ENCODE data around the gene PLPP6. TPM values are rescaled to one million over a fixed set of nuclear protein-coding genes. Genes with fewer than 3 reads are reported as not detected.

PLPP6 gene
- 10 to 100 TPM in 1 of 2 experiments, 1 to 10 TPM in 1; 9.6 to 10.3 TPM for total RNA-seq

- H3K36me3 Mint-ChIP-seq (ENCODE audit: low read depth): peaks cover 6% of the 10 kb centered on the region
- H3K4me1 Mint-ChIP-seq: peaks cover 57% of the 10 kb centered on the region
- DNase-seq: peak; percentile 78
- CTCF ChIA-PET: interaction anchor here (0.6 to 2.4 kb wide), 7 partner anchors 9 to 78 kb away, joined by 3 to 8 read pairs (median 4); no protein-coding TSS in a partner anchor
- no peaks in the 10 kb centered on the region for H3K9me3 Mint-ChIP-seq
- POLR2A ChIA-PET: interaction anchor here (1.1 to 5.8 kb wide), 4 partner anchors 15 to 78 kb away, joined by 3 to 34 read pairs (median 8); partner anchors contain the start of genes AK3 and CDC37L1
- H3K4me3 Mint-ChIP-seq: peak within 1 kb of the TSS; percentile 98
- peaks cover 6% of the 10 kb centered on the region for H3K27me3 Mint-ChIP-seq
- H3K27ac Mint-ChIP-seq: peak within 1 kb of the TSS; percentile 80
Observed at GRCh38 chr9:4662108-4662988, at the start of gene PLPP6. TSS of gene PLPP6 (plus strand) at chr9:4662294. CDS start at chr9:4662376, 82 bp downstream.

DNA sequence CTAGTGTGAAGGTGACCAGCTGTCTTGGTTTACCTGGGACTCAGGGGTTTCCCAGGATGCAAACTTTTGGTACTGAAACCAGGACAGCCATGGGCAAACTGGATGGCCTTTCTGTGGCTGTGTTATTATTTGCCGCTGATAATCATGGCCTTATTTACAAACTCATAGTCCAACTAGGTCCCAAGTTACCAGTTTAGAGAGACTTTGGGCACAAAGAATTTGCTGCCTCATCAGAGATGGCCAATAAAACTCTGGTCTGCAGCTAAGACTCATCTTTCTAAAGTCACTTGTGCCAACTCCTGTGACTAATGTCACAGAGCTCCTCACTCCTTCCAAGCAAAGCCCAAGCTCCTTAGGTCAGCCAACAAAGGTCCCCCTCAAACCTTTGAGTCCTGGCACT is 47.5 kb upstream of the PLPP6 start:
- Mint-ChIP-seq H3K4me1 (peaks cover 10% of the 10 kb centered on the region), H3K9me3 (no peaks in the 10 kb centered on the region), H3K27me3 (peaks cover 1% of the 10 kb centered on the region), H3K4me3 (no peak overlapping the region), H3K27ac (no peak overlapping the region), H3K36me3 (ENCODE audit: low read depth) (no peaks in the 10 kb centered on the region)
- DNase-seq: no peak
- CTCF ChIA-PET: interaction anchor here (1.4 kb wide), 1 partner anchor 10 kb away, joined by 5 read pairs; no protein-coding TSS in a partner anchor
- POLR2A ChIA-PET: no interaction called here

GRCh38 chr9:4615251-4615650 is 46.8 kb upstream of the PLPP6 start:
- peaks cover 2% of the 10 kb centered on the region for H3K36me3 Mint-ChIP-seq (ENCODE audit: low read depth)
- H3K27ac Mint-ChIP-seq: no peak overlapping the region
- CTCF ChIA-PET: interaction anchor here (0.6 to 1.4 kb wide), 2 partner anchors 11 to 28 kb away, joined by 3 to 5 read pairs; no protein-coding TSS in a partner anchor
- peaks cover 1% of the 10 kb centered on the region for H3K27me3 Mint-ChIP-seq
- peaks cover 17% of the 10 kb centered on the region for H3K4me1 Mint-ChIP-seq
- DNase-seq: no peak
- no peak overlapping the region for H3K4me3 Mint-ChIP-seq
- no peaks in the 10 kb centered on the region for H3K9me3 Mint-ChIP-seq
- POLR2A ChIA-PET: no interaction called here

- Mint-ChIP-seq H3K4me1 (peaks cover 22% of the 10 kb centered on the region), H3K9me3 (no peaks in the 10 kb centered on the region), H3K36me3 (ENCODE audit: low read depth) (peaks cover 7% of the 10 kb centered on the region), H3K27ac (no peak overlapping the region), H3K4me3 (no peak overlapping the region), H3K27me3 (peaks cover 1% of the 10 kb centered on the region)
- DNase-seq: no peak
- ChIA-PET CTCF (interaction anchor here (1.4 kb wide), 1 partner anchor 11 kb away, joined by 5 read pairs; no protein-coding TSS in a partner anchor), POLR2A (no interaction called here)
Observed at GRCh38 chr9:4615778-4616177, 46.3 kb upstream of the PLPP6 start.

GRCh38 chr9:4617752-4618151 is 44.3 kb upstream of the PLPP6 start:
- Mint-ChIP-seq H3K4me1 (peaks cover 27% of the 10 kb centered on the region), H3K36me3 (ENCODE audit: low read depth) (peaks cover 9% of the 10 kb centered on the region), H3K27ac (no peak overlapping the region)

GRCh38 chr9:4618700-4619099 is 43.4 kb upstream of the PLPP6 start:
- ChIA-PET CTCF (no interaction called here), POLR2A (no interaction called here)
- no peak for DNase-seq
- Mint-ChIP-seq H3K4me3 (no peak overlapping the region), H3K9me3 (no peaks in the 10 kb centered on the region), H3K27ac (no peak overlapping the region), H3K36me3 (ENCODE audit: low read depth) (peaks cover 9% of the 10 kb centered on the region), H3K27me3 (peaks cover 1% of the 10 kb centered on the region), H3K4me1 (peaks cover 27% of the 10 kb centered on the region)

More at GRCh38 chr9:4617752-4618151, 44.3 kb upstream of the PLPP6 start:
- H3K9me3 Mint-ChIP-seq: no peaks in the 10 kb centered on the region
- DNase-seq: no peak
- ChIA-PET POLR2A (no interaction called here), CTCF (no interaction called here)
- H3K4me3 Mint-ChIP-seq: no peak overlapping the region
- peaks cover 1% of the 10 kb centered on the region for H3K27me3 Mint-ChIP-seq

GRCh38 chr9:4620057-4620765 is 41.9 kb upstream of the PLPP6 start:
- Mint-ChIP-seq H3K9me3 (no peaks in the 10 kb centered on the region), H3K4me3 (no peak overlapping the region), H3K36me3 (ENCODE audit: low read depth) (peaks cover 9% of the 10 kb centered on the region), H3K27me3 (peaks cover 1% of the 10 kb centered on the region), H3K27ac (peak overlapping the region; percentile 36), H3K4me1 (peaks cover 27% of the 10 kb centered on the region)
- CTCF ChIA-PET: interaction anchor here (0.7 to 2.2 kb wide), 4 partner anchors 14 to 42 kb away, joined by 3 to 7 read pairs (median 3); partner anchors contain the start of gene PLPP6
- POLR2A ChIA-PET: interaction anchor here (1.1 kb wide), 1 partner anchor 120 kb away, joined by 4 read pairs; the partner anchor contains the start of gene AK3
- peak; percentile 52 for DNase-seq

DNA sequence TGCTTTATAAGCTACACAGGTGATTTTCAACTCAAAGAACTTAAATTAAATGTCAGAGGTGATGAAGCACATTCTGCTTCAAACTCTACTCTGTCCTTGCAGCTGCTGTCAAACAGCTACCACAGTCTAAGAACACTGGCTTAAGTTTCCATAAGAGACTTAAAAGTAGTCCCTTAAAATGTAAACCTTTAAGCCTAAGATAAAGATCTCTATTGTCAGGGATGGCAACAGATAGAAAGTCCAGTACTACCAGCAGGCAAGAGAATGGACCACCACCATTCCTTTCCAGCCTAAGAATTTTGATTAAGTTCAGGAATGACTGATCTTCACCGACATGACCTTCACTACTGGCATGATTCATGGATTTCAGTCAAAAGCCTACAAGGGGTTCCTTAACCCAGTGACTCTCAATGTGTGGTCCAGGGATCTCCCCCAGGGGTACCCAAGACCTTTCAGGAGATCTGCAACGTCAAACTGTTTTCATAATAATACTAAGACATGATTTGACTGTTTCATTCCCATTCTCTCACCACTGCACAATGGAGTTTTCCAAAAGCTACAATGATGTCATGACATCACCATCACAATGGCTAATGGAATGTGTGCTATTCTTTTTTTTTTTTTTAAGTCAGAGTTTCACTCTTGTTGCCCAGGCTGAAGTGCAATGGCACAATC is 41.1 kb upstream of the PLPP6 start:
- Mint-ChIP-seq H3K9me3 (no peaks in the 10 kb centered on the region), H3K27ac (no peak overlapping the region), H3K4me3 (no peak overlapping the region), H3K4me1 (peaks cover 24% of the 10 kb centered on the region), H3K27me3 (peaks cover 1% of the 10 kb centered on the region), H3K36me3 (ENCODE audit: low read depth) (peaks cover 9% of the 10 kb centered on the region)
- POLR2A ChIA-PET: no interaction called here
- no peak for DNase-seq
- CTCF ChIA-PET: interaction anchor here (0.7 to 2.2 kb wide), 3 partner anchors 15 to 40 kb away, joined by 3 to 7 read pairs (median 3); no protein-coding TSS in a partner anchor

GRCh38 chr9:4622016-4622415 is 40.1 kb upstream of the PLPP6 start:
- ChIA-PET CTCF (interaction anchor here (0.6 kb wide), 1 partner anchor 17 kb away, joined by 3 read pairs; no protein-coding TSS in a partner anchor), POLR2A (no interaction called here)
- H3K4me3 Mint-ChIP-seq: no peak overlapping the region
- H3K9me3 Mint-ChIP-seq: no peaks in the 10 kb centered on the region
- peaks cover 24% of the 10 kb centered on the region for H3K4me1 Mint-ChIP-seq
- peaks cover 9% of the 10 kb centered on the region for H3K36me3 Mint-ChIP-seq (ENCODE audit: low read depth)
- no peak for DNase-seq
- H3K27ac Mint-ChIP-seq: no peak overlapping the region
- H3K27me3 Mint-ChIP-seq: peaks cover 1% of the 10 kb centered on the region

DNA sequence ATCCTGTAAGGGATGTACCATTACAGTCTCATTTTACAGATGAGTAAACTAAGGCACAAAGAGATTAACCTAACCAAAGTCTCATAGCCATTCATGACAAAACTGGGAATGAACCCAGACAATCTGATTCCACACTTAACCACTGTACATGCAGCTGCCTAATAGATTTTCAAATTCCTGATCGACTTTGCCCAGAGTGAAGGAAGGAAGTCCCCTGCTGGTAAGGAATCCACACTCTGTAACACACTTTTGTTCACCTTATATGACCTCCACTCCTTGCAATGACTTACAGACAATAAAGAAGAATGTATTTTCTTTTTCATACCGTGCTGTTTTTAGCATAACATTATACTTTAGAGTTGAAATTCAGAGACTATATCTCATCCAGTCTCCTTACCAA is 31.3 kb upstream of the PLPP6 start:
- H3K9me3 Mint-ChIP-seq: no peaks in the 10 kb centered on the region
- H3K36me3 Mint-ChIP-seq (ENCODE audit: low read depth): no peaks in the 10 kb centered on the region
- no peak overlapping the region for H3K27ac Mint-ChIP-seq
- no peak for DNase-seq
- POLR2A ChIA-PET: no interaction called here
- no peaks in the 10 kb centered on the region for H3K4me1 Mint-ChIP-seq
- H3K4me3 Mint-ChIP-seq: no peak overlapping the region
- no peaks in the 10 kb centered on the region for H3K27me3 Mint-ChIP-seq
- CTCF ChIA-PET: no interaction called here

DNA sequence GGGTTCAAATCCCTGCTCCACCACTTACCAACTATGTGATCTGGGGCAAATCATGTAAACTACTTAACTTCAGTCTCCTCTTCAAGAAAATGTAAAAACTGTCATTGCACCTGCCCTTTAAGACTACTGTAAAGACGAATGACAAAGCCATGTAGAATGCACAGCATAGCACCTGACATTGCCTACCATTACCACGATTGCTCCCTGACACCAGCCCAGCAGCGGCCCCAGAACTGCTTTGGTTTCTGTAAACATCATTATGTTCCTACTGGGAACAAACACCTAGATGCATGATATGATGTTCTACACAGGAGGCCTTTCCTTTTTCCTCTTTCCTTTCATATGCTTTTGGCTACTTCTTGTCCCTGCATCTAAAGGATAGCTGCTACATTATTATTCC is 23.1 kb upstream of the PLPP6 start:
- Mint-ChIP-seq H3K36me3 (ENCODE audit: low read depth) (no peaks in the 10 kb centered on the region), H3K27me3 (peaks cover 5% of the 10 kb centered on the region), H3K9me3 (no peaks in the 10 kb centered on the region), H3K27ac (no peak overlapping the region), H3K4me3 (no peak overlapping the region), H3K4me1 (no peaks in the 10 kb centered on the region)
- CTCF ChIA-PET: interaction anchor here (1.2 to 4.3 kb wide), 3 partner anchors 16 to 255 kb away, joined by 3 to 24 read pairs (median 8); no protein-coding TSS in a partner anchor
- no peak for DNase-seq
- POLR2A ChIA-PET: no interaction called here

GRCh38 chr9:4639420-4639819 is 22.7 kb upstream of the PLPP6 start:
- peaks cover 5% of the 10 kb centered on the region for H3K27me3 Mint-ChIP-seq
- H3K36me3 Mint-ChIP-seq (ENCODE audit: low read depth): no peaks in the 10 kb centered on the region
- no peak for DNase-seq
- POLR2A ChIA-PET: no interaction called here
- H3K27ac Mint-ChIP-seq: no peak overlapping the region
- H3K4me1 Mint-ChIP-seq: no peaks in the 10 kb centered on the region
- CTCF ChIA-PET: interaction anchor here (0.7 to 4.3 kb wide), 9 partner anchors 16 to 325 kb away, joined by 3 to 24 read pairs (median 4); no protein-coding TSS in a partner anchor
- H3K9me3 Mint-ChIP-seq: no peaks in the 10 kb centered on the region
- H3K4me3 Mint-ChIP-seq: no peak overlapping the region
